ENCODE measurements around the gene PKMYT1. TPM values are rescaled to one million over a fixed set of nuclear protein-coding genes. Genes with fewer than 3 reads are reported as not detected.
A peak's percentile ranks its signal among the peaks of the same experiment; 100 is the strongest.

Gene PKMYT1
- total RNA-seq, 2 experiments from 2014 or later: 118 to 124 TPM

GRCh38 chr16:3023415-3023668 lies 43.1 kb upstream of the PKMYT1 start:
- ChIA-PET POLR2A (interaction anchor here (1.0 to 4.7 kb wide), 16 partner anchors 9 to 378 kb away, joined by 3 to 52 read pairs (median 4); partner anchors contain the start of genes IL32, PKMYT1, ZNF174 and ZNF213), CTCF (interaction anchor here (1.2 to 9.9 kb wide), 7 partner anchors 8 to 106 kb away, joined by 3 to 97 read pairs (median 7); no protein-coding TSS in a partner anchor)

GRCh38 chr16:3022684-3023414 lies 42.6 kb upstream of the PKMYT1 start:
- H3K36me3 Mint-ChIP-seq (ENCODE audit: low read depth): peaks cover 27% of the 10 kb centered on the region
- peaks cover 54% of the 10 kb centered on the region for H3K4me1 Mint-ChIP-seq
- H3K9me3 Mint-ChIP-seq: no peaks in the 10 kb centered on the region
- peak overlapping the region; percentile 83 for H3K27ac Mint-ChIP-seq
- DNase-seq: peak; percentile 37
- POLR2A ChIA-PET: interaction anchor here (1.0 to 4.7 kb wide), 18 partner anchors 9 to 378 kb away, joined by 3 to 52 read pairs (median 4); partner anchors contain the start of genes FLYWCH1, IL32, PAQR4 and PKMYT1
- peak overlapping the region; percentile 73 for H3K4me3 Mint-ChIP-seq
- CTCF ChIA-PET: interaction anchor here (1.2 to 9.9 kb wide), 6 partner anchors 9 to 106 kb away, joined by 3 to 97 read pairs (median 12); no protein-coding TSS in a partner anchor
- peaks cover 5% of the 10 kb centered on the region for H3K27me3 Mint-ChIP-seq

More at GRCh38 chr16:3023415-3023668, 43.1 kb upstream of the PKMYT1 start:
- Mint-ChIP-seq H3K36me3 (ENCODE audit: low read depth) (peaks cover 27% of the 10 kb centered on the region), H3K4me1 (peaks cover 54% of the 10 kb centered on the region), H3K9me3 (no peaks in the 10 kb centered on the region), H3K27me3 (peaks cover 6% of the 10 kb centered on the region), H3K27ac (peak overlapping the region; percentile 83), H3K4me3 (peak overlapping the region; percentile 73)
- DNase-seq: no peak

- CTCF ChIA-PET: interaction anchor here (1.8 to 9.9 kb wide), 5 partner anchors 9 to 107 kb away, joined by 5 to 97 read pairs (median 18); no protein-coding TSS in a partner anchor
- peak overlapping the region; percentile 83 for H3K27ac Mint-ChIP-seq
- H3K4me1 Mint-ChIP-seq: peaks cover 51% of the 10 kb centered on the region
- H3K9me3 Mint-ChIP-seq: no peaks in the 10 kb centered on the region
- POLR2A ChIA-PET: interaction anchor here (0.7 to 4.7 kb wide), 12 partner anchors 9 to 149 kb away, joined by 3 to 52 read pairs (median 4); partner anchors contain the start of genes FLYWCH1, PAQR4 and PKMYT1
- peak; percentile 86 for DNase-seq
- H3K36me3 Mint-ChIP-seq (ENCODE audit: low read depth): peaks cover 27% of the 10 kb centered on the region
- H3K4me3 Mint-ChIP-seq: peak overlapping the region; percentile 73
- H3K27me3 Mint-ChIP-seq: peaks cover 5% of the 10 kb centered on the region
Measured at GRCh38 chr16:3022208-3022683, 42.0 kb upstream of the PKMYT1 start.

- ChIA-PET POLR2A (interaction anchor here (0.7 to 4.7 kb wide), 14 partner anchors 7 to 116 kb away, joined by 3 to 52 read pairs (median 4); partner anchors contain the start of genes FLYWCH1, PAQR4, PKMYT1 and ZNF213), CTCF (interaction anchor here (1.0 to 9.9 kb wide), 6 partner anchors 10 to 107 kb away, joined by 3 to 97 read pairs (median 12); no protein-coding TSS in a partner anchor)
- Mint-ChIP-seq H3K4me3 (peak overlapping the region; percentile 73), H3K4me1 (peaks cover 51% of the 10 kb centered on the region), H3K9me3 (no peaks in the 10 kb centered on the region), H3K27me3 (peaks cover 9% of the 10 kb centered on the region), H3K27ac (peak overlapping the region; percentile 83), H3K36me3 (ENCODE audit: low read depth) (peaks cover 21% of the 10 kb centered on the region)
- DNase-seq: peak; percentile 79
Measured at GRCh38 chr16:3021449-3022207, 41.4 kb upstream of the PKMYT1 start.

GRCh38 chr16:3020604-3021448 lies 40.6 kb upstream of the PKMYT1 start:
- ChIA-PET POLR2A (interaction anchor here (0.8 to 4.7 kb wide), 16 partner anchors 8 to 130 kb away, joined by 3 to 52 read pairs (median 5); partner anchors contain the start of genes IL32, PAQR4, PKMYT1 and ZNF213), CTCF (interaction anchor here (0.6 to 9.9 kb wide), 8 partner anchors 11 to 147 kb away, joined by 3 to 97 read pairs (median 9); no protein-coding TSS in a partner anchor)
- H3K9me3 Mint-ChIP-seq: no peaks in the 10 kb centered on the region
- H3K36me3 Mint-ChIP-seq (ENCODE audit: low read depth): peaks cover 13% of the 10 kb centered on the region
- H3K4me3 Mint-ChIP-seq: peak overlapping the region; percentile 83
- peak overlapping the region; percentile 83 for H3K27ac Mint-ChIP-seq
- peak; percentile 48 for DNase-seq
- peaks cover 48% of the 10 kb centered on the region for H3K4me1 Mint-ChIP-seq
- H3K27me3 Mint-ChIP-seq: peaks cover 11% of the 10 kb centered on the region

- DNase-seq: peak; percentile 79
- CTCF ChIA-PET: interaction anchor here (0.6 to 9.9 kb wide), 7 partner anchors 11 to 148 kb away, joined by 3 to 97 read pairs (median 4); no protein-coding TSS in a partner anchor
- POLR2A ChIA-PET: interaction anchor here (1.0 to 4.7 kb wide), 13 partner anchors 9 to 130 kb away, joined by 3 to 52 read pairs (median 6); partner anchors contain the start of genes IL32, PAQR4, PKMYT1 and ZNF213
- peaks cover 13% of the 10 kb centered on the region for H3K36me3 Mint-ChIP-seq (ENCODE audit: low read depth)
- no peaks in the 10 kb centered on the region for H3K9me3 Mint-ChIP-seq
- peaks cover 11% of the 10 kb centered on the region for H3K27me3 Mint-ChIP-seq
- H3K27ac Mint-ChIP-seq: peak within 1 kb of the TSS; percentile 83
- H3K4me1 Mint-ChIP-seq: peaks cover 44% of the 10 kb centered on the region
- H3K4me3 Mint-ChIP-seq: peak within 1 kb of the TSS; percentile 83
Measured at GRCh38 chr16:3020247-3020603, 40.0 kb upstream of the PKMYT1 start, which contains the start of gene TNFRSF12A. Gene TNFRSF12A (plus strand): TSS chr16:3020368. CDS start chr16:3020398, 30 bp downstream.

- Mint-ChIP-seq H3K36me3 (ENCODE audit: low read depth) (peaks cover 13% of the 10 kb centered on the region), H3K9me3 (no peaks in the 10 kb centered on the region), H3K4me1 (peaks cover 43% of the 10 kb centered on the region), H3K4me3 (peak overlapping the region; percentile 83), H3K27ac (peak overlapping the region; percentile 42), H3K27me3 (peaks cover 11% of the 10 kb centered on the region)
- DNase-seq: no peak
- POLR2A ChIA-PET: interaction anchor here (1.0 to 4.7 kb wide), 12 partner anchors 9 to 131 kb away, joined by 3 to 52 read pairs (median 6); partner anchors contain the start of genes IL32, PAQR4, PKMYT1 and ZNF213
- CTCF ChIA-PET: interaction anchor here (0.6 to 9.9 kb wide), 7 partner anchors 12 to 148 kb away, joined by 3 to 97 read pairs (median 4); no protein-coding TSS in a partner anchor
Measured at GRCh38 chr16:3019594-3020246, 39.5 kb upstream of the PKMYT1 start.

GRCh38 chr16:3017794-3018506 lies 37.7 kb upstream of the PKMYT1 start, which contains the start of gene CLDN6:
Gene CLDN6 (minus strand): TSS chr16:3018183. CDS start chr16:3016021, 2,162 bp downstream.
- no peak within 1 kb of the TSS for H3K27ac Mint-ChIP-seq
- no peaks in the 10 kb centered on the region for H3K9me3 Mint-ChIP-seq
- peaks cover 18% of the 10 kb centered on the region for H3K27me3 Mint-ChIP-seq
- POLR2A ChIA-PET: interaction anchor here (1.6 kb wide), 1 partner anchor 10 kb away, joined by 4 read pairs; no protein-coding TSS in a partner anchor
- H3K4me1 Mint-ChIP-seq: peaks cover 31% of the 10 kb centered on the region
- peak; percentile 30 for DNase-seq
- CTCF ChIA-PET: interaction anchor here (2.8 to 9.9 kb wide), 3 partner anchors 14 to 111 kb away, joined by 14 to 97 read pairs (median 72); no protein-coding TSS in a partner anchor
- H3K4me3 Mint-ChIP-seq: no peak within 1 kb of the TSS
- peaks cover 9% of the 10 kb centered on the region for H3K36me3 Mint-ChIP-seq (ENCODE audit: low read depth)

GRCh38 chr16:3017344-3017743 lies 37.1 kb upstream of the PKMYT1 start:
- ChIA-PET POLR2A (interaction anchor here (1.6 kb wide), 1 partner anchor 9 kb away, joined by 4 read pairs; no protein-coding TSS in a partner anchor), CTCF (interaction anchor here (9.9 kb wide), 1 partner anchor 15 kb away, joined by 72 read pairs; no protein-coding TSS in a partner anchor)
- Mint-ChIP-seq H3K4me3 (no peak overlapping the region), H3K36me3 (ENCODE audit: low read depth) (peaks cover 6% of the 10 kb centered on the region), H3K27ac (no peak overlapping the region), H3K4me1 (peaks cover 25% of the 10 kb centered on the region), H3K9me3 (no peaks in the 10 kb centered on the region), H3K27me3 (peaks cover 24% of the 10 kb centered on the region)
- DNase-seq: no peak

- Mint-ChIP-seq H3K27ac (no peak overlapping the region), H3K4me3 (no peak overlapping the region), H3K27me3 (peaks cover 28% of the 10 kb centered on the region), H3K4me1 (peaks cover 13% of the 10 kb centered on the region), H3K36me3 (ENCODE audit: low read depth) (no peaks in the 10 kb centered on the region), H3K9me3 (no peaks in the 10 kb centered on the region)
- ChIA-PET POLR2A (no interaction called here), CTCF (interaction anchor here (1.0 to 9.9 kb wide), 2 partner anchors 12 to 13 kb away, joined by 3 to 72 read pairs; no protein-coding TSS in a partner anchor)
- no peak for DNase-seq
Measured at GRCh38 chr16:3015865-3016521, 35.7 kb upstream of the PKMYT1 start.

Data from activated CD4-positive, alpha-beta memory T cell treated with anti-CD3 and anti-CD28 coated beads, Interleukin-2, amount 10 ng/mL, durations not matched to agents 7 days and 5 days (primary cell).